ENCODE results near the gene OPRM1.
"Not testable (repeated sequence)": the region's sequence is repeated elsewhere in the genome, so short reads cannot be mapped to it uniquely, and the experiment has no call there.

The OPRM1 gene

GRCh38 chr6:154213782-154214181 is 174.7 kb downstream of the OPRM1 start:
- no peak for DNase-seq

GRCh38 chr6:154218301-154218700 is 179.3 kb downstream of the OPRM1 start:
- no peak for DNase-seq

- DNase-seq = no peak
Observed at GRCh38 chr6:154218787-154219186, 179.7 kb downstream of the OPRM1 start.

GRCh38 chr6:154219250-154219649 is 180.2 kb downstream of the OPRM1 start:
- DNase-seq = no peak

- DNase-seq = no peak
Observed at GRCh38 chr6:154222716-154223115, 183.7 kb downstream of the OPRM1 start.

DNA sequence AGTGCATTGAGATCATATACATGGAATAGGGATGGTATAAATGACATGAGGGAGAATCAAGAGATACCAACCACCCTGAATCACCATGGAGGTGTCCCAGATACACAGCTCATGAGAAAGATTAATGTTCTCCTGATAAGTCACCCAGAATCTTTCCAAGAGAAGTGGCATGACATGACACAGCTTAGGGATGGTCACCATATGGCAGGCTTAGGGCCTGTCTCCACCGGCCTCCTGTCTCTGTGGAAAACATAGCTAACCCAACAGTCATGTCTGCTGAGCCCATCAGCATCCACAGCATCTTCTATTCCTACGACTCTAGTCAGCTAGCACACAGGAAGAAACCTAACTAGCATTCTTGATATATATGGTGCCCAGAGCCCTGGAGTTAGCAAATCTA is 184.3 kb downstream of the OPRM1 start:
- no peak for DNase-seq

DNA sequence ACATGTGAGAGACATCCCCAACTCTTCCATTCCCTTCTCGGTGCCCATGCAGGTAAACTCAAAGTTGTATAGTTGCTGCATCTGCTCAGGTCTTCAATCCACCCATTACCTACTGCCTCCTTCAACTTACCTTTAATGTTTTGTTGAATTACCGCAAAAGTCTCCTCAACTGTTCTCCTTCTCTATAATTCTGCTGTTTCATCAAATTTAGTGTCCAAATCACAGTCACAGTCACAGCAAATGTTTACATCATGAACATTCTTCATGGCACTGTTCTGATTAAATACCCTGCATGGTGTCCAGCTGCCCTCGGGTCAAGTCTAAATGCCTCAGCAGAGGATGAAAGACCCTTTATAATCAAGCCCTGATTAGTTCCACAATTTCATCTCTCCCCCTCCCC is 187.4 kb downstream of the OPRM1 start:
- no peak for DNase-seq

GRCh38 chr6:154227862-154228520 is 189.0 kb downstream of the OPRM1 start:
- DNase-seq = no peak

DNA sequence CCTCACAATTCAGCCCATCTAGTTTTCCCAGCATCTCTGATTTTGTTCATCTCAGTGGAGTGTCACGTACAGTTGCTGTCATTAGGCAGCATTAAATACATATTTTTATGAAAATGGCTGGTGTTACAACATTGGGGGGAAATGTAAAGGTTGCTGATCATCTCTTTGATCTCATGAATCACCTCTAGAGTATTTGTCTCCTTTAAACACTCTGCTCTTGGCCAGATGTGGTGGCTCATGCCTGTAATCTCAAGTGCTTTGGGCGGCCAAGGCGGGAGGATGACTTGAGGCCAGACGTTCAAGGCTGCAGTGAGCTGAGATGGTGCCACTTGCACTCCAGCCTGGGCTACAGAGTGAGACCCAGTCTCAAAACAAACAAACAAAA is 189.5 kb downstream of the OPRM1 start:
- DNase-seq = no peak

DNA sequence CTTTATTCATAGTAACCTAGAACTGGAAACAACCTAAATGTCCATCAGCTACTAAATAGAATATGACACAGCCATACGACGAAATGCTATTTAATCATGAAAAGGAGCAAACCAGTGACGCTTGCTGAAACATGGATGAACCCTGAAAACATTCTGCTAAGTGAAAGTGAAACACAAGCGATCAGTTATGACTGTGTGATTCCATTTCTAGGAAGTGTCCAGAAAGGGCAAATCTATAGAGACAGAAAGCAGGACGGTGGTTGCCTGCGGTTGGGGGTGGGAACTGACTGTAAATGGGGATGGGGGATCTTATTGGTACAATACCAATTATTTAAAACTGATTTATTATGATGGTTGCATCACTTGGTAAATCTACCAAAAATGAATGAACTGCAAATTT is 190.7 kb downstream of the OPRM1 start:
- no peak for DNase-seq

DNA sequence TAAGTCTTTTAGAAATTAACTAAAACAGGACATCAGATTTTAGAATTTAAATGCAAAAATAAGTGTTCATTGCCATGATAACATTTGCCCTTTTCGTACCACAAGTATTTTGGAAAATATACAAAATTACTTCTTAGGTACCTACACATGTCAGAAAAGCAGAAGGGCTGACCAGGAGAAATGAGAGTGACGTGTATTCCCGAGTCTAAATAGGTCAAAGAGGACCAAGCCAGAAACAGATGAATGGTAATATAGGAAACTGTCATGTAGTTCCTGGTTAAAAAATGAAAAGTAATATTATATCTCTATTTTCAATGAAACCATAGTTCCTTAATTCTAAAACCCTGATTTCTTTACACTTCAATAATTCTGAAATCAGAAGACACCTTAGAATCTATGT is 191.4 kb downstream of the OPRM1 start:
- DNase-seq = no peak

- DNase-seq = no peak
Observed at GRCh38 chr6:154230910-154231595, 192.0 kb downstream of the OPRM1 start.

GRCh38 chr6:154232013-154232910 is 193.2 kb downstream of the OPRM1 start:
- peak; percentile 9 for DNase-seq

GRCh38 chr6:154233383-154233782 is 194.3 kb downstream of the OPRM1 start:
- DNase-seq = no peak

DNA sequence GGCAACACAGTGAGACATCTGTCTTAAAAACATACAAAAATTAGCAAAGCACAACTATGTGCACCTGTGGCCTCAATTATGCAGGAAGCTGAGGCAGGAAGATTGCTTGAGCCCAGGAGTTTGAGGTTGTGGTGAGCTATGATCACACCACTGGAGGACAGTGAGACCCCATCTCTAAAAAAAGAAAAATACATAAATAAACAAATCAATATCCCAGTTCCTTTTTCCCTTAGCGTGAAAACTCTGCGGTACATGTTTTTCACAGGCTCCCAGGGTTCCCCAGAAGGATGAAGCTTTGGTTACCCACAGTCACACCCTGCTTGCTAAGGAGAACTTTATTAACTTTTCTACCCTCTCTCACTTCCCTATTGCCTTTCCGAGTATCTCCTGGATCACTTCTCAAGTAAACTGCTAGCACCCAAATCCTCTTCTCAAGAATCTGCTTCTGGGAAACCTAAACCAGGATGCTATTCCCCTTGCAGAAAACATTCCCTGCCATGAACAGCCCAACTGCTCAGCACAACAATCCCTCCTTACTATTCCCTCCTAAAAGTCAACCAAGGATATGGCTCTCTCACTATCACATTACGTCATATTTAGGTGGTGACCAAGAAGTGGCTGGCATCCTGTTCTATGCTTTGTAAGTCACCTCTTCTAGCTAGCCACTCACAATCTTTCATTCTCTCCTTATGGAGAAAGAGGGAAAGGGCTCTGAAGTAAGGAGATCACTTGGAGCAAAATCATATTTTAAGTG is 195.2 kb downstream of the OPRM1 start:
- no peak for DNase-seq

DNA sequence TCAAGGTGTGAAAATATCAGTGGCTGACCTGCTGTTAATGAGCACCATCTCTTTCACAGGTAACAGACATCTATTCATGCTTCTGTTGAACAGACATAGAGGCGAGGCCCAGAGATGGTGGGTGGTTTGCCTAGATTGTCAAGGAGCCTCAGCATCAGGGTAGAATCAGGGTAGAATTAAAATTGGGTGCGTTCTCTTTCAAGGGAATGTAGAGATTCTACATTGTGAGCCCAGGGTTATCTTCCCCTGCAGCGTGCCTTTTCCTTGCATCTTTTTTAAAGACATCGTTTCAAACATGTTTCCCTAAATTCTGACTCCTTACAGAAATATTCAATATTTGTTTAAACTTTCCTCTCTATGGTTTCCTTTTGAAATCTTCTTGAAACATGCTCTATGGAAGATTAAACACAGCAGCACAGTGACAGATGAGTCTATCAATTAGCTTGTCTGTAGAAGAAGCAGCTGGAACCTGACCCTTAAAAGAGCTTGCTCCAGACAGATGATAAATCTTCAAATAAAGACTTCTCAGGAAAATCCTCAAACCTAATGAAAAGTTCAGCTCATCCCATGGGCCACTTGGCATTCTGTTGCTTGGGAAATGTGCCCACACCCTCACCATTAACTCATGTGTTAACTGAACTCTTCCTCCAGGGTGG is 197.7 kb downstream of the OPRM1 start:
- no peak for DNase-seq

DNA sequence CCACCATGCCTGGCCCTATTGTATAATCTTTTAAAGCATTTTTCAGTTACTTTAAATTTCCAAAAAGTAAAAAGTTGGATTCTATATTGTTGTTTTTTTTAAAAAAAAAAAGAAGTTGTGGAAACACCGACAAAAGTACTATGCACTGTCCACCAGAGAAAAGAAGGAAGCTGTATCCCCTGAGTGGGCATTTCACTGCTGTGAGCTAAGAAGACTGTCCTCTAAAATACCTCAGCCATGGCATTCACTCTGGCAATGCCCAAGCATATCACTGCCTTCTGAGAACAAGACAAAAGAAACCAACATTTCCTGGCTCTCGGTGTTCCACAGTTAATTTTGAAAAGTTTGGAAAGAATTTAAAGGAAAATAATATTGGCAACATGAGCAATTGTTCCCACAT is 199.8 kb downstream of the OPRM1 start:
- DNase-seq = no peak

GRCh38 chr6:154239392-154239791 is 200.4 kb downstream of the OPRM1 start:
- no peak for DNase-seq

DNA sequence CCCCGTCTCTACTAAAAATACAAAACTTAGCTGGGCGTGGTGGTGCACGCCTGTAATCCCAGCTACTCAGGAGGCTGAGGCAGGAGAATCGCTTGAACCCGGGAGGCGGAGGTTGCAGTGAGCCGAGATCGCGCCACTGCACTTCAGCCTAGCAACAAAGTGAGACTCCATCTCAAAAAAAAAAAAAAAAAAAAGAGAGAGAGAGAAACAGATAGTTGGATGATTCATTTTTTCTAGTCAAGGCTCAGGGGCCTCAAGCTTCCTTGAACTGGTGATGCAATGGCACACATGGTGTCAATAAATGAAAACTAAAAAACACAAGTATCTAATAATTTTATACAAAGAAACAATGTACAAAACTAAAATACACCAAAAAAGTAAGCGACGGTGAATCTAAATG is 202.0 kb downstream of the OPRM1 start:
- not testable (repeated sequence) for DNase-seq

GRCh38 chr6:154241581-154241980 is 202.5 kb downstream of the OPRM1 start:
- no peak for DNase-seq

GRCh38 chr6:154242617-154243357 is 203.7 kb downstream of the OPRM1 start:
- DNase-seq = no peak

Measured in HCEC 1CT (cell line).